GM12864 (cell line): ENCODE results near the gene UGT2B11.
"Not testable (repeated sequence)": the region's sequence is repeated elsewhere in the genome, so short reads cannot be mapped to it uniquely, and the experiment has no call there.

Experiments
- DNase-seq: peaks from one replicate; pipeline ENCODE4 v3.0.0-alpha.2; 2011; ENCODE audit warnings: low read depth
- H3K4me3 ChIP-seq: 2 replicates; pipeline ENCODE4 v1.5.1; 2011; ENCODE audit warnings: mild to moderate bottlenecking, low read depth, low read length, control low read depth
- CTCF ChIP-seq: IDR thresholded peaks from 2 replicates; pipeline ENCODE4 v1.5.1; 2011; ENCODE audit warnings: low read depth, mild to moderate bottlenecking, moderate library complexity, low read length, control low read depth, inconsistent platforms; ENCODE audit errors: missing control alignments

Gene UGT2B11

GRCh38 chr4:69214716-69215115 is at the start of gene UGT2B11:
TSS of gene UGT2B11 (minus strand) at chr4:69214748. CDS start at chr4:69214722, 26 bp downstream.
- no peak for DNase-seq
- no peak for TF ChIP-seq CTCF
- H3K4me3 ChIP-seq = no peak within 1 kb of the TSS

- DNase-seq, H3K4me3 ChIP-seq: not testable (repeated sequence)
These were observed 38.7 kb upstream of the UGT2B11 start for GRCh38 chr4:69253147-69253772.

GRCh38 chr4:69250884-69251283 is 36.3 kb upstream of the UGT2B11 start:
- not testable (repeated sequence) for H3K4me3 ChIP-seq, DNase-seq

- DNase-seq, H3K4me3 ChIP-seq: not testable (repeated sequence)
These were observed 28.2 kb upstream of the UGT2B11 start for GRCh38 chr4:69242562-69243240.

- not testable (repeated sequence) for H3K4me3 ChIP-seq, DNase-seq
These were observed 27.2 kb upstream of the UGT2B11 start for GRCh38 chr4:69241746-69242145.

GRCh38 chr4:69240787-69241186 is 26.2 kb upstream of the UGT2B11 start:
- H3K4me3 ChIP-seq, DNase-seq: not testable (repeated sequence)

GRCh38 chr4:69239557-69240168 is 25.1 kb upstream of the UGT2B11 start:
- DNase-seq = no peak
- H3K4me3 ChIP-seq = no peak overlapping the region
- no peak for TF ChIP-seq CTCF

- no peak overlapping the region for H3K4me3 ChIP-seq
- TF ChIP-seq CTCF = no peak
- DNase-seq = no peak
These were observed 24.5 kb upstream of the UGT2B11 start for GRCh38 chr4:69239092-69239491.

GRCh38 chr4:69224891-69225290 is 10.3 kb upstream of the UGT2B11 start:
- no peak overlapping the region for H3K4me3 ChIP-seq
- DNase-seq = no peak
- no peak for TF ChIP-seq CTCF

- H3K4me3 ChIP-seq, DNase-seq: not testable (repeated sequence)
These were observed 8.7 kb upstream of the UGT2B11 start for GRCh38 chr4:69223277-69223676.

- not testable (repeated sequence) for H3K4me3 ChIP-seq, DNase-seq
These were observed 3.9 kb upstream of the UGT2B11 start for GRCh38 chr4:69218491-69218890.
